Umbilical cord (tissue), 2 donors: ENCODE data around the gene CDYL2. TPM values are rescaled to one million over a fixed set of nuclear protein-coding genes. Genes with fewer than 3 reads are reported as not detected.
"Not testable (repeated sequence)": the region's sequence is repeated elsewhere in the genome, so short reads cannot be mapped to it uniquely, and the experiment has no call there.

Experiments used
- DNase-seq: peaks from one replicate; pipeline ENCODE4 v3.0.0-alpha.2; 2015; ENCODE audit warnings: low spot score
- total RNA-seq: library from RNA; depleted of rRNA; stranded (reverse); fragments of >200 nt; gene quantifications from one replicate; pipeline ENCODE4 v1.2.3, GENCODE V29; 2014; ENCODE audit warnings: low replicate concordance; ENCODE audit not compliant: insufficient read depth

Gene CDYL2
- total RNA-seq, 1 donor from 2014 or later, result 3.4 TPM

DNA sequence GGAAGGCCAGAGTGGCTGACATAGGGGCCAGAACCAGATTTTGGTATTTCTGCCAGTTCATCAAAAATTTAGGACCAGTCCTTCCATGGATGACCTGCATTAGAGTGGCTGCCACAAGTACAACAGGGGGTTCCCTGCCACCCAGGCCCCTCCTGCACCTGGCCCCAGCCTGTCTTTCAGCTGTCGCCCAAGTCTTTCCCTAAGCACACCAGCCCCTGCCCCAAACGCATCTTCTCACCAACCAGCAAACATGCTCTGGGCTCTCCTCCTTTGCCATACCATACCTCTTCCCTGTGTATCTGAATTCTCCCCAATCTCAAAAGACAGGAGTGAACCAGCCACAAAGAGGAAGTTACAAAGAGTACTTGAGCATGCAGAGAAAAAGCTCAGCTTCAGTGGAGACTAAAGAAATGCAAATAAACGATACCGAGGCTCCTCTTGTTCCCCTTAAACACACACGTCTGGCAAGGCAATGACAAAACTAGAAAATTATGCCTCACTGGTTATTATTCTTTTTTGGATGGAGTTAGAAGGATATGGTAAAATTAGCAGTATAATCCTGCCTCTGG lies 133.0 kb downstream of the CDYL2 start:
- no peak for DNase-seq

DNA sequence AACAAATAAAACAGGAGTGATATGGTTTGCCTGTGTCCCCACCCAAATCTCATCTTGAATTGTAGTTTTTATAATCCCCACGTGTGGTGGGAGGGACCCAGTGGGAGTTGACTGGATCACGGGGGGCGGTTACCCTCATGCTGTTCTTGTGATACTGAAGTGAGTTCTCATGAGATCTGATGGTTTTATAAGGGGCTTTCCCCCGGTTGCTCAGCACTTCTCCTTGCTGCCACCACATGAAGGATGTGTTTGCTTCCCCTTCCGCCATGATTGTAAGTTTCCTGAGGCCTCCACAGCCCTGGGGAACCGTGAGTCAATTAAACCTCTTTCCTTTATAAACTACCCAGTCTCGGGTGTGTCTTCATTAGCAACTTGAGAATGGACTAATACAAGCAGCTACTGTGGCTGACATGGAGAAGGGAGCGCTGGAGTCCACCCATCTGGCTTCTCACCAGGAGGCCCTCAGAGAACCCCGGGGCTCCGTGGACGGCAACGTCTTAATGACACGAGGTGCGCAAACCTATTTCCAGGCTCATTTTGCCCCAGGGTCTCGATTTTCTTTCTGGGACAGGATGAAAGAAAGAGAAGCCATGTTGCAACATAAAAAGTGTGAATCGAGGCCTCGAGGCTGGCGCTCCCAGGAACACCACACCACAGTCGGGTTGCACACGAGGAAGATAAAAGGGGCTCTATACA lies 134.1 kb downstream of the CDYL2 start:
- DNase-seq, result no peak

DNA sequence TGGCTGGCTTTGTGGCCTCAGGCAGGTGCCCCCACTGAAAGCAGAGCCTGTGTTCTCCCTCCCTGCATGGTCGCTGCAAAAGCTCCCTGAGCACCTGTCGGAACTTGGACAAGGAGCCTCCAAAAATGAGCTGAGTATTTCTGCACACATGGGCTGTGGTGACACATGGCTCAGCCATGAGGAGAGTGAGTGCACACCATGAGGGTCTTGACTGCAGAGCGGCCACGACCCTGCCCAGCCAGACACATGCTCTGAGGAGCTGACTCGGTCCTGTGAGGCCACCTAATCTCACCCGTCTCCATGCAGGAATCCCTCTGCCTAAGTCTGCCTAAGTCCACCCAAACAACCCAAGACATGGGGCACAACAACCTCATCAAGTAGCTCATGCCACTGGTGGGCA lies 134.7 kb downstream of the CDYL2 start:
- DNase-seq, result no peak

DNA sequence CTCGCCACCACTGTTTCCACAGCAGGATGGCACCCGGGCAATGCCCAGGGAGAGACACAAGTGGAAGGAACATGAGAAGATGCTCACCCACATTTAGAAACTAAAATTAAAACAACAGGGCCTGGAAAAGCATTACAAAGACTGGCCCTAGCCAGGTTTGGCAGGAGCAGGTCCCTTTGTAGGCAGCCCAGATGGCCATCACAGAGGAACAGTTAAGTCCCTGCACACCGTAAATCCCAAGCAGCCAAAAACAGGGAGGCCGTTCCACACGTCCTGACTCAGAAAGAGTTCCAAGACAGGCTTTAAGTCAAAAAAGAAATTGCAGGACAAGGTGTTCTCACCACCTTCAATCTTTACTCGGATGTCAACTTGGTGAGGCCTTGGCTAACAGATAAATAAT lies 136.5 kb downstream of the CDYL2 start:
- DNase-seq, result no peak

DNA sequence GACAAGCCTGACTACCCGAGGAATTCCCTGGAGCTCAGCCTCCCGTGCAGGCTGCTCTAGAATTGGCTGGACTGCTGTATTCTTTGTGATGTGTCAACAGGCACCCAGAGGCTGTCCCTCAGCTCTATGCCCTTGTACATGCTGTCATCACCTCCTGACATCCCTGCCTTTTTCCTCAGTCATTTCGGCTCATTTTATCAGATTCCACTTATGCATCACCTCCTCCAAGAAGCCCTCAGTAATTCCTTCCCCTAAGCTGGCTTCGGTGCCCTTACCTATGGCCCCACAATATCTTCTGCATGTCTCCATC lies 137.2 kb downstream of the CDYL2 start:
- DNase-seq, result no peak

DNA sequence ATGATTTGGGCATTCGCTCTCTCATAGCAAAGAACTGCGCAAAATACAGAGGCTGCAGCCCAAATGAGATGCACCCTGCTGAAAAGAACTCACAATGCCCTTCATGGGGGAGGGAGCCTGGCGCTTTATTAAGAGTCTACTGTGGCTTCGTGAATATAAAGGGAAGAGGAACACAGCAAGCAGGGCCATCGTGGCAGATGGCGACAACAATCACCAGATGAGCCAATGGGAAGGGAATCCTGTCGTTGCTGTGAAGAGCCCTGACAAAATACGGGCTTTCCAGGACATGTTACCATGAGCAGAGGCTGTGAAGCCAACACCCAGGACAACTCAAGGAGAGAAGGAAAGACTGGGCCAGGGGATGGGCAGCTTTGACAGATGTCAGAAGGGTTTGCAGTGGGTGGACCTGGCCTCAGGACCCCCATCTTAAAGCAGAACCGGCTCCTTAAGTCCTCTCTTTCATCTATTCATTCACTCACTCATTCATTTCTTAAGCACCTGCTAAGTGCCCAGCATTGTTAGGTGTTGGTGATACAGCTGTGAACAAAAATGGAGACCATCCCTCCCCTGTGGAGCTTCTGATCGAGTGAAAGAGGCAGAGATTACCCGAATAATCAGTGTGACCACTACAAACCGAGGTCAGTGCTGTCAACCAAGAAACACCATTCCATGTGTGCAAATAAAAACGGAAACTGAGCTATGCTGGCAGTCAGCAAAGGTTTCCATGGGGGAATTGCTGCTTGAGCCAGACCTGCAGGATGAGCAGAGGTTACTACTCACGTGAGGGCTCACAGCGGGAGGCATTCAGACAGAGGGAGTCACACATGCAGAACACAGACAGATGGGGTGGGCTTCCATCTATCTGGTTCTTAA lies 137.8 kb downstream of the CDYL2 start:
- DNase-seq, result no peak

DNA sequence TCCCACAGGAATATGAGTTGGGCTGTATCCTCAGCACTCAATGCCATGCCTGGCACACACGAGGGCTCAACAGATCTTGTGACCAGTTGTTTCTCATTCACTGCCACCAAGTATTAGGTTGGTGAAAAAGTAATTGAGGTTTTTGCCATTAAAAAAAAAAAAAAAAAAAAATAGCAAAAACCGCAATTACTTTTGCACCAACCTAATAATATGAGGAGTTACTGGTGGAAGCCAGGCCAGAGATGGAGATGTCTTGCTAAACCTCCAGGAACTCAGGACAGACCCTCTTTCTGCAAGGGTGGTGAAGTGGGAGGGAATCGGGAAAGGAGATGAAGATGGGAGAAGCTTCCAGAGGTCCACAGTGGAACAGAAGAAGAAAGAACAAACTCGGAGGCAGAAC lies 139.0 kb downstream of the CDYL2 start:
- no peak for DNase-seq

DNA sequence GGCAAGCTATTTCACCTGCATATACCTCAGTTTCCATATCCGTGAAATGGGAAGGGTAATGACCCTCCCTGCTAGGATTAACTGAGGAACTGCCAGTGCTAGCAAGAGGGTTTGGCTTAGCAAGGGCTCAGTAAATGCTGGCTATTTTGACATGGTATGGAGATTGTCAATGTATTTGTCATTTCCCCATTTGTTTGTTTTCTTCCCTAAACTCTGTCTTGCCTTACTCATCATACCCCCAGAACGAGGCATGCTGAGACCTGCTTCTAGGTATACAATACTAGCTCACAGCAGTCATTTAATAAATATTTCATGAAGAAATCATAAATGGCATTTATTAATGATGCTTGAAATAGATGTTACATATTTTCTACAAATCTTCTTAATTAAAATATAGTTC lies 139.6 kb downstream of the CDYL2 start:
- DNase-seq, result no peak

DNA sequence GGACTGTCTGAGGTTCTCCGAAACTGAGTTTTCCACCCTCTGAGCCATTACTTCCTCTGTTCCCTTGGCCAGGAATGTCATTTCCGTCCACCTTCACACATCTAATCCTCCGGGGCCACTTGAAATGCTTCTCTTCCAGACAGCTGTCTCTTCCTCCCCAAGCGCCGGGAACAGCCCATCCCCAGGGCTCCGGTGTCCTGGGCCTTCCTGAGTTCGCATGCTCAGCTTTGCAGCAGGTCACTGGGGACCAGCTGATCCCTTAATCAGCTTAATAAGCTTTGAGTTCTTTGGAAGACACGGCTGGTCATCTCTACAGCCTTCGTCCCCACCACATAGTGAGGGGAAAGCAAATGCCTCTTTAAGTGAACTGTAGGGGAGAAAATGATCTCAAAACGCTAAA lies 140.2 kb downstream of the CDYL2 start:
- DNase-seq, result no peak

DNA sequence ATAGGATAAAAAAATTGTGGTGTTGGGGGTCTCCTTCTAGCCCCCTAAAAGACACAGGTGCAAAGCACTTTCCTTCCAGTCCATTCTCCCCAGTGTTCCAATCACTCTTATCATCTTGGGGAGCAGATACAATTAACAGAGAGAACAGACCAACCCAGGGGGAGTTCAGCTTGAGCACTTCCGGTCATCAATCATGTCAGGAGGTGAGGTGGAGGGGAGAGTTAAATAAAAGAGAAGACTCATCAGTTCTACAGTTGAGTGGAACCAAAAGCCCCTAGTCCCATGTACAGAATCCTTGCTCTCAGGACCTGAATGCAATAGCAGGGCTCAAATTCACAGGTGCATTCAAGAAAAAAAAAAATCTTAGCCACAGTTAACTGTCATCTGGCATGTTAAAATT lies 141.3 kb downstream of the CDYL2 start:
- DNase-seq, result no peak

DNA sequence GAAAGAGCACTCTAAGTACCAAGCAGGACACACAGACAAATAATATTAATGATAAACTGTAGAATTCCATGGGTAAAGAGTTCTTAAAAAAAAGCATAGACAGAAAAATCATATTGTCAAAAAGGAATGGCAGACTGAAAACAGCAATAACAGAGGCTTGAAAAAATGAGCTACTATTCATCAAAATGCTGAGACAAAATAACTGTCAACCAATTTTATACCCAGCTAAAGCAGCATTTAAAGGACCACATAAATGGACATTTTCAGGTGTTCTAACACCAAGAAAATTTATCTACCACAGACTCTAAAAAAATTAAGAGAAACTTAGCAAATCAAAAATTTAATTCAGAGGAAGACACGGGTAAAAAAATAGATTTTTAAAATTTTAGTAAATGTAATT lies 144.5 kb downstream of the CDYL2 start:
- DNase-seq, result no peak

DNA sequence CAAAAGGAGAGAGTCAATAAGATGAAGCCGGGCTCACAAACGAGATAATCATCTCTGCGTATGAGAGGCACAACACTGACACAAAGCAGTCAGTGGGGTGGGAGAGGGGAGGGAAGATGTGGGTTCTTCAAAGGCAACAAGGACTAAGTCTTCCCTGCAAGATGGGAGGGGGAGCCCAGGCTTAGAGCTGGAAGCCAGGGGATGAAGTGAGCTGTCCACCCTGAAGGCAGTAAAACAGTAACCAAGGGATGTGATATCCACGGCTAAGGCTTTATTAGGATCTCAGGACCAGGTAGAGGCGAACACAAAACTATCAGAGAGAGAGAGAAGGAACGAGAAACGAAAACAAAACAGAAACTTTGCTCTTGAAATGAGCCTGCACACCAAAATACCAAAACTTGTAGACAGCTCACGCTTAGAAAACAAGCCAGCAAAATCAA lies 147.7 kb downstream of the CDYL2 start:
- peak; percentile 14 for DNase-seq

DNA sequence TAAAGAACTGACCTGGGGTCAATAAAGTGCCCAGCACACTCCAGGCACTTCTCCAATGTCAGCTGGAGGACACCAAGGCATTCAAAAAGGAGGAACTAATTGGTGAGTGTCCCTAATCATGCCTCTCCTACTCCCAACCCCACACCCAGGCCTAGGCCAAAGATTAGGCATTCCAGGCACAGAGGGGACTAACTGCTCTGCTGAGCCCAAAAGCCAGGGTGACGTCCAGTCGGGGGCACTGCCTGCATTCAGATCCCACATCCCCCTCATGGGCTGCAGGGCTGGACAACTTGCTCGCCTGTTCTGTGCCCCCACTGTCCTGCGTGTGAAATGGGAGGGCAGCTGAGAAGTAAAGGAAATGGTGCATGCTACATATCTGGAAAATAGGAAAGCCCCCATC lies 148.2 kb downstream of the CDYL2 start:
- no peak for DNase-seq

DNA sequence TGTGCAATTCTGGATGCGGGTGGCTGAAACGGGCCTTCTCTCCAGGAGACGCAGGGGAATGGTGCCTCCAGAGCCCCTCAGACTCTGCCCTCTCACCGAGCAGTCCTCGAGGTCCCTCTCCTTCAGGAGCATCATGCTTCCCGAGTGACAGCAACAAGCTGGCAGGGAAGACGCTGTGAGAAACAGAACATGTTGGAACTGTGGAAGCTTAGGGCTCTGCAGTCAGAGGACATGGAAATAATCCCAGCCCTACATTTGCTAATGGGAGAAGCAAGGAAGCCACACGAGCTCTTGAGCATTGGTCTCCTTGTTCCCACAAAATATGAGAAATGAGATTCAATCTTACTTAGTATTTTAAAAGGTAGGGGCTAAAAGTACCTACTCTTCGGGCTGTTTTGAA lies 148.6 kb downstream of the CDYL2 start:
- DNase-seq, result no peak

DNA sequence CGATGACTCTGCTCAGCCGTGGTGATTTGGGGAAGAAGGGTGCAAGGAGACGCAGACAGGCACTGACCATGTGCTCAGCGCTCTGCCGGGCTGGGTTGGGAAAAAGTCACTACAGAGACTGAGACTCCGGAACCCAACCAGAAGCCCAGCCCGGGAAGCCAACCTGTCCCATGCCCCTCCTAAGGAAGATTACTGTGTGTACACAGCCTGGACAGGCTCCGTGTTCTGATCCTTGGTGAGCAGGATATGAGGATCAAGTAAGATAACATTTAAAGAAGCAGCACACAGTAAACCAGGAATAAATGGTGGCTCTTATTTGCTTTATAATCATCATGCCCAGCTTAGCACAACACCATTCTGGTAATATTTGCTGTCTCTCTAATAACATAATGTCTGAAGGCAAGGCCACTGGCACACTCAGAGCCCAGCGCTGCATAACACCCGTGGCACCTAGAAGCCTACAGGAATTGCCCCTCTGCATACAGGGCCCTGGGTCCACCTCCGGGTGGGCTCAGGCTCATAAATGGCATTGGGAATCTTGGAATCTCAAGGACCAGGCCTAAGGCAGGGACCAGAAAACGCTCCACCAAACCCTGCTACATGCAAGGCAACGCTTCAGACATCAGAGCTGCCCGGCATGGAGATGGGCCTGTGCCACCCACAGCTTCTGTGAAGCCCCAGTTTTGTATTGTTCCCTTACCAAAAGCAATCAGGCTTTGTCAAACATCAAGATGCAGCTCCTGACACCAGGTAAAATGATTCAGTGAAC lies 150.1 kb downstream of the CDYL2 start:
- peak; percentile 18 for DNase-seq

DNA sequence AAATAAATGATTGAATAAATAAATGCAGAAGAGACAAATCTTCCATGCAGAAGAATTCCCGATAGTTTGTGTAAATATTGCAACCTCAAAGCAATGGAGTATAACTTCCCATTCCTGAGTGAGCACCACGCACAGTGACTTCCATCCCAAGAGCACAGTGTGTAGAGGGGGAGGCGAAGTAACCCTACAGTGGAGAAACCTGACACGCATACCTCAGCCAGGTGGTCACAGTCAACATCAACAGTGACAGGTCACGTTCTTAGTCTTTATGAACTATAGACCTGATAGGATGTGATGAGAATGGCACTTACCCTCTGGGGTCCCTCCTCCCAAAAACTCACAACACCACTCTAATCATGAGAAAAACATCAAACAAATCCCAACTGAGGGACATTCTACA lies 152.0 kb downstream of the CDYL2 start:
- no peak for DNase-seq

DNA sequence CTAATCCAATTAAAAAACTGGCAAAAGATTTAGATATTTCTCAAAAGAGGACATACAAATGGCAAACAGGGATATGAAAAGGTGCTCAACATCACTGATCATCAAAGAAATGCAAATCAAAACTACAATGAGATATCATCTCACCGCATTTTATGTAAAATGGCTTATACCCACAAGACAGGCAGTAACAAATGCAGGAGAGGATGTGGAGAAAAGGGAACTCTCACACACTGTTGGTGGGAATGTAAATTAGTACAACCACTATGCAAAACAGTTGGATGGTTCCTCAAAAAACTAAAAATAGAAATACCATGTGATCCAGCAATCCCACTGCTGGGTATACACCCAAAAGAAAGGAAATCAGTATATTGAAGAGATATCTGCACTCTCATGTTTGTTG lies 154.1 kb downstream of the CDYL2 start:
- not testable (repeated sequence) for DNase-seq

DNA sequence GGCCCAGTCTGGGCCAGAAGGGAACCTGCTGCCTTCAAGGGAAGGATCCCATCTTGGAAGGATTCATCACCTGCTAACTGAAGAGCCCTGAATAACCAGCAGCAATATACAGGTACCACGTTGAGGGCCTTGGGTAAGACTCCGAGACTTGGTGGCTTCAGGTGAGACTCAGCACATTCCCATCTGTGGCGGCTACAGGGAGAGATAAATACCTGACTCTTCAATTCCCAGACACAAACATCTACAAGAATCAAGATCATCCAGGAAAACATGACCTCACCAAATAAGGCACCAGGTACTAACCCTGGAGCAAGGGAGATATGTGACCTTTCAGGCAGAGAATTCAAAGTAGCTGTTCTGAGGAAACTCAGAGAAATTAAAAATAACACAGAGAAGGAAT lies 164.1 kb downstream of the CDYL2 start:
- no peak for DNase-seq

DNA sequence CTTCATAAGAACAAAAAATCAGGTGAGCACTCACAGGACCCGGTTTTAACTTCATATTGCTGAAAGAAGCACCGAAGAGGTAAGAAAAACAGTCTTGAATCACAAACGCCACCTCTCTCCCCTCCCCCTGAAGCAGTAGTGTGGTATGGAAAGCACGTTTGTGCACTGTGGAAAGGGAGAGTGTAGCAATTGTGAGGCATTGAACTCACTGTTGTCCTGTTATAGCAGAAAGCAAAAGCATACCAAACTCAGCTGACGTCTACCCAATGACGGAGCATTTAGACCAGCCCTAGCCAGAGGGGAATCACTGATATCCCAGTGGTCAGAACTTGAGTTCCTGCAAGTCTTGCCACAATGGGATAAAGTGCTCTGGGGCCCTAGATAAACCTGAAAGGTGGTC lies 164.8 kb downstream of the CDYL2 start:
- DNase-seq, result no peak

DNA sequence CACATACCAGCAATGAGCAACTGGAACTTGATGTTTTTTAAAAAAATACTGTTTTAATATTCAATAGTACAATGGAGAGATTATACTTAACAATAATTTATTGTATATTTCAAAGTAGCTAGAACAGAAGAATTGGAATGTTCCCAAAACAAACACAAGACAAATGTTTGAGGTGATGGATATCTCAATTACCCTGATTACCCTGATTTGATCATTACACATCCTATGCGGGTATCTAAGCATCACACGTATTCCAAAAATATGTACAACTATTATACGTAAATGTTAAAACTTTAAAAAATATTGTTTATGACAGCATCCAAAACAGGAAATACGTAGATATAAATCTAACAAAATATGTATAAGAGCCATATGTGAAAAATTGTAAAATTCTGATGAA lies 166.8 kb downstream of the CDYL2 start:
- no peak for DNase-seq

DNA sequence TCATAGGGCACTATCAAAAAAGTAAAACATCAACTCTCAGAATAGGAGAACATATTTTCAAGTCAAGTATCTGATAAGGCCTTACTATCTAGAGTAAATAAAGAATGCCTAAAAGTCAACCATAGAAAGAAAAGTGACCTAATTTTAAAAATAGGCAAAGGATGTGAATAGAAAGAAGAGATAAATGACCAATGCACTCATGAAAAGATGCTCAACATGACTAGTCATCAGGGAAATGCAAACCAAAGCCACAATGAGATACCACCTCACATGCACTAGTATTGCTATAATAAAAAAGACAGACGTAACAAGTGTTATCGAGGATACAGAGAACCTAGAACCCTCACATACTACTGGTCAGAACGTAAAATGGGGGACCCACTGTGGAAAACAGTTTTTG lies 172.8 kb downstream of the CDYL2 start:
- DNase-seq, result no peak

DNA sequence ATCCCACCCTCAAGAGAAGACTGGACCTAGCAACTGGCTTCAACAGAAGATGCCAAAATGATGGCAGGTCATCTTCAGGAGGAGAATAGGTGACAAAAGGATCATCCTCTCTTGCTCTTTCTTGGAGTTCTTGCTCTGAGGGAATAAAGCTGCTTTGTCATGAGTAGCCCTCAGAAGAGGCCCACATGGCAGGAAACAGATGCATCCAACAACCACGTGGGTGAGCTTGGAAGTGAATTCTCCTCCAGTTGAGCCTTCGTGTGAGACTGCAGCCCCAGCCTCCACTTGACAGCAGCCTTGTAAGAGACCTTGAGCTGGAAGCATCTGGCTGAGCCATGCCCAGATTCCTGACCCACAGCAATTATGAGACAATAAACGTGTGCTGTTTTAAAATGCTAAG lies 176.1 kb downstream of the CDYL2 start:
- DNase-seq, result no peak
